Right lung (tissue), 5 donors: ENCODE results near the gene MEIKIN. TPM values are rescaled to one million over a fixed set of nuclear protein-coding genes. Genes with fewer than 3 reads are reported as not detected.

ENCODE experiments used
- DNase-seq, 2 donors: peaks; one replicate each; pipeline ENCODE4 v3.0.0-alpha.2; 2013
- polyA plus RNA-seq, 5 donors: library from polyadenylated mRNA; unstranded; fragments of 120-200 nt; gene quantifications; one replicate each; pipeline versions ENCODE4 v1.2.1 to v1.2.3, GENCODE V29; 2013; ENCODE audit warnings: inconsistent platforms in 1 of 5, low replicate concordance in 1 of 5; ENCODE audit not compliant: insufficient read length in 5 of 5, insufficient read depth in 1 of 5

Gene MEIKIN
- polyA plus RNA-seq, 5 donors = not detected

DNA sequence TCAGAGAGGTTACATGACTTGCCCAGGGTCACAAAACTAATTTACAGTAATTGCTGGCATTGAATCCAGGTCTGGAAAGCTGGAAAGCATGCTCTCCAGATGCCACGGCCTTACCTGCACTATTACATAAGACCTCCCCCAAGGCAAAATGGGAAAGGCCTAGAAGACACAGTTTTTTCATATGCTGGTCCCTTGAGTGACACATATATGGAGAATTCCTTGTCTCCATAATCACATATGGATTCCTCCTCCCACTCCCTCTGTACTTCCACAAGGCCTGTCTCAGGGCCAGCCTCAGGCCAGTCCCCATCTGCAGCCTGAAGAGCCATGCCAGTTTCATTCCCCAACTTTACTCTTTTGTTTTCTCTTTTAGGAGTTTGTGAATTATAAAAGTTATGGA is 28.6 kb upstream of the MEIKIN start:
- DNase-seq = no peak

DNA sequence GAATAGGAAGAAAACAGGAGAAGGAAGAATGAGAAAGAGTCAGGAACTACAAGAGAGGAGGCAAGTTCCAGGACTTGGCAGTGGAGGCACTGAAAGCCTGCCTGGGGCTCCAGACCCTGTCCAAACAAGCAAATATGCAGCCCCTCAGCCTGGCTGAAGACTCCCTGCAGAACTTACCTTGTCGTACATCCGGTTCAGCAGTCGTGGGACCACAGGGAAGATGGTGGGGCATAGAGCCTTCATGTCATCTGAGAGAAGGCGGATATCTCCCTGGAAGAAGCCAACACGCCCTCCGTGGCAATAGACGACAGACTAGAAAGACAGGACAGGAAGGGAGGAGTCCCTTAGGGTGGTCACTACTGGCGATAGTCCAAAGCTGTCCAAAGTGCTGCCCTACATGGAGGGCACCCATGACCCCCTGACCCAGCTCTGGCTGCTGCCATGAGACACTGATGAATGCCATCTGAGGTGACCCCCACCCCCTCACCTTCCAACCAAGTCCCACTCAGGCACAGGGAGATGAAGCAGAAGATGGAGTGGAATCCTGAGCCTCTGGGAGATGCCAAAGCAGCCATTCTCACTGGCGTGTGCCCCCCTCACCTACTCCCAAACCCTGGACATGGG is 27.7 kb upstream of the MEIKIN start:
- DNase-seq = no peak

DNA sequence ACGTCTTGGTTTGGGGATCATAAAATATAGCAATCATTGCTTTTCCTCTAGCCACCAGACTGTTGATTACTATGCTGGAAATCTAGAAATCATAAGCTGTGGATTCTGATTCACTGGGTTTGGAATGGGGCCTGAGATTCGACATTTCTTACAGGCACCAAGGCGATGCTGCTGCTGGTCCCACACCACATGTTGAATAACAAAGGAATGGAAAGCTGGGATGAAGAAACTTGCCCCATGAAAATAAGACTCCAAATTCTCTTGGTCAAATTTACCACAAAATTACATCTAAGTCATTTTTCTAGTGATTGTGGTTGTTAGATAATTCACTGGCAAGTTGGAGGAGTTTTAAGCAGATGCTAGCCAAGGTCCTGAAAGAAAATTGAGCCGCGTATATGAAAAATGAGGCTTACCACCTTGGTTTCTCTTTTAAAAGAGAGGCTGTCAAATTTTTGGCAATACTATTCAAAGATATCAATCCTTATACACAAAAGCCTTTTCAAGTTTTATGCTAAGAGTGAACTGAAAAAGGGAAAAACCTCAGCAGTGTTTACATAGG is 23.0 kb upstream of the MEIKIN start:
- no peak for DNase-seq

DNA sequence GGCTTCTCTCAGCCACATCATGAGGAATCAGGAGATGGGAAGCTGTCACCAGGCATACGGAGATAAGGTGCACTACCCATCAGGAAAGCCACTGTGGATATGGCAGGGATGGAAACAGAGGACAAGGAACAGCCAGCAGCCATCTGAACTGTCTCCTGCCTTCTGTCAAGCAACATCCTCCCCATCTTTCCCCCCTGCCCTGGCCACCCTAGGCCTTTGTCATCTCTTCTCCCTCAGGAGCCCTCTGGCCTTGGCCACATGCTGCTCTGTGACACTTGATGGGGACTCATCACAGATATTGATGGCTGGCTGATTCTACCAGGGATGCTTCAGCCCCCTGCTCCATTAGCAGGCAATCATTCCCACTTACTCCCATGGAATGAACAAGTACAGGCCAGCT is 21.1 kb upstream of the MEIKIN start:
- no peak for DNase-seq

DNA sequence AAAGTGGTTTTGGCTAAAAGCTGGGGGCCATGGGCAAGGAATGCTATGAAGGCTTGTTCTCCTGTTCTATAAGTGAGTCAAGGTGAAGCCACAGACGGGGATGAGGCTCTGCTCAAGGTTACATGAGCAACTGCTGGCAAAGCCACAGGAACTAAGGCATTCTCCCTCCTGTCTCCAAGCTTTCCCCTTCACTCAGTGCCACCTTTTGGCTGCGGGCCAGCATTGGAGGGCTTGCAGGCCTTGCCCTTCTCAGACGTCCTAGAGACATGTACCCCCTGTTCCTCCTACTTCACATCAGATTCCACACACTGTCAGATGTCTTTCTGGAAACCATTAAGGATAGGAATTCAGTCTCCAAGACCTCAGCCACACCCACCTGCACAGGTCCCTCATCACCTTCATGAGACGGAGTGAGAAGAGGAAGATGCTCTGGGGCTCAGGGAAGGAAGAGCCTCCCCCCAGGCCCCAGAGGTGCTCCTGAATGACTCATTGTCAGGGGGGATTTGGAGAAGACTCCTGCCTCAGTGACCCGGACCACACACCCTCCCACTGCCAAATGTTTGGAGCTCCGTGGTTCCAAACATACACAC is 20.5 kb upstream of the MEIKIN start:
- DNase-seq = no peak

DNA sequence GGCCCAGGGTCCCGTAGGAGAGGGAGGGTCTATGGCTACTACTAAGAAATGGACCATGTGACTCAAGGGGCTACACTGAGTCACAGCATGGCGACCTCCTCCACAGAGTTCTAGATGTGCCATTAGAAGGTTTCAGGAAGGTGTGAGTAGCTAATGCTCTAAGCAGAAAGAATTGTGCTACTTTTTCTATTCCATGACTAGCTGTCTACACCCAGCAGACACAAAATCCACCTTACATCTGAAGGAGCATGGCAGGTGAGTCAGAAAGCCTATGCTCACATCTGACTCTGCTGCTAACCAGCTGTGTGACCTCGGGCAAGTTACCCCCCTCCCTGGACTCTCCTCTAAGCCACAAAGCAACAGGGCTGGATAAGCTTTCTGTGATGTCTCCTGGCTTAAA is 14.4 kb upstream of the MEIKIN start:
- no peak for DNase-seq

DNA sequence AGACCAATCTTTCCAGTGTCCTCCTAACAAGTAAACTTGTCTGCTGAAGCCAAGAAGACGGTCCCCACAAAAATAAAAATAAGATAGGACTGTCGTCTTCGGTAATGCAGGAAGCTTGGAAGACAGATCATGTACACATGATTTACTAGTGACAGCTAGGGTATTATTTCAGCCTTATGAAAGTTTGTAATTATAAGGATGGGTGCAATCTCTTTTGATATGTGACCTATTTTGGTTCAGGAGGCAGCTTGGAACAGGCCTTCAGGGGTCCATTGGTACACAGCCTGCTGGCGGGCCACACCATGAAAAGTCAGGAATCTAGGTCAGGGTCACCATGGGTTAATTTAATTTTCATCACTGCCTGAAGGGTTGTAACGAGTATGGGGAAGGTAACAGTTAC is 13.7 kb upstream of the MEIKIN start:
- no peak for DNase-seq

DNA sequence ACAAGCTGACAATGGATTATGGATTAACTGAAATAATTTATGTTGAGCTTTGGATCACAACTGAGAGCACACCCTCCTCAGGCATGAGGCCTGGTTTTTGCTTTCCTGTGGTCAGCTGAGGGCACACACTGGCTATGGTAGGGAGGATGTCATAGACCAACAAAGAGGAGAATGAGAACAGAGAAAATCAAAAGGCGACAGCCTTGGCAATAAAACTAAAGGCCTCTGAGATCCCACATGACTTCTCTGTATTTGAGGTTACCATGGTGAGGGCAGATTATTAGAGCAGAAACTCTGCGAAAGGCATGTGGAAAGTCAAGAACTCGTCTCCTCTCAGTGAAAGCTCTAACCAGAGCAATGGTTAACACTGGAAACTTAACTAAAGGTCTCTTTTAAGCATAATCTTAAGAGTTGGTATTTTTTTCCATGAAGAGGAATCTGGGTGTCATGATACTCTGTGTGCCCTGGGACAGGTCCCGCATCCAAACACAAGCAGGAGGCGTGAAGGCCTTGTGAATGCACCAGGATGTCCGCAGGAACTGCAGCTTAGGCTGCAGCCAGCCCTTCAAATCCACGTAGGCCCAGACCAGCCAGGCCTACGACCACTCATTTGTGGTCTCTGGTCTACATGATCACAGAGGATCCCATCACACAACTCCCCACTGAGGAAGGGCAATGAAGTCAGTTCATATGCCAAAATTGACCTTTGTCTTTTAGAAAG is 12.4 kb upstream of the MEIKIN start:
- DNase-seq = no peak

DNA sequence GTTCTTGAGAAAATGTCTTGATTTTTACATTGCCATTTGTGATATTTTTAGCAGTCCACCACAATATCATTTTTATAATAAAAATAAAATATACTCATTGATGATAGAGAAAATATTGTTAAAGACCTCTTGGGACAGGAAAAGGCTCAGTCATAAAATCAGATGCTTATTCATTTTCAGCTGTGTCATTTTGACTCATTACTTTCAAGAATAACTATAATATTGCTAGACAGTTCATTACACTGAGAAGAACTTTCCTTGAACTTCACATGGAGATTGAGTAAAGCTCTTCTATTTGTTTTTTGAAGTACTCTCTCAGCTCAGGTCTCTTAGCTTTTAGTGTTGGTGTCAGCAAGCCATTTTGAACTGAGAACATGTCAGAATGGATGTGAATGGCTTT is 8.5 kb upstream of the MEIKIN start:
- no peak for DNase-seq

DNA sequence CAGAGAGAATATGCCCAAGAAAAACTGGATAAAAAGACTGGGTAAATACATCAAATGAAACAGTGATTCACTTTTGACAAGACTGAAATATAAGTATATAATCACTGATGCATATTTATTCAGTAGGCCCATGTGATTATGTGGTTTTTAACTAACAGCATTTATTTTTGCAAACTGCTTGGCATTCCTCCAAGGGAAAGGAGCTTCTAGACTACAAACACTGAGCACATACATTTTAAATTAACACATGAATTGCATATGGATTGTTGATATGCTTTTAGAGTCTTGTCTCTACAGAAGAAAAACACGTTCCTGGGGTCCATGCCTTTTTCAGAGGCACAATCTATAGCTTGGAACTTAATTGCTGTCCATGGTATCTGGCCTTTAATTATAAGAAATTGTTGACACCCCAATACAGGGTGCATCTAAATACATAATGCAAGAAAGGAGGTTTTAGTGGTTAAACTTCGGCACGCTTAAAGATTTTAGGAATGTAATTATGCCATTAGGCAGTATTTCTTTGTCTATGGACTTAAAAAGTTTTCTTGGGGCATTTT is 6.9 kb upstream of the MEIKIN start:
- DNase-seq = peak in 1 of 2 donors; percentile 2

DNA sequence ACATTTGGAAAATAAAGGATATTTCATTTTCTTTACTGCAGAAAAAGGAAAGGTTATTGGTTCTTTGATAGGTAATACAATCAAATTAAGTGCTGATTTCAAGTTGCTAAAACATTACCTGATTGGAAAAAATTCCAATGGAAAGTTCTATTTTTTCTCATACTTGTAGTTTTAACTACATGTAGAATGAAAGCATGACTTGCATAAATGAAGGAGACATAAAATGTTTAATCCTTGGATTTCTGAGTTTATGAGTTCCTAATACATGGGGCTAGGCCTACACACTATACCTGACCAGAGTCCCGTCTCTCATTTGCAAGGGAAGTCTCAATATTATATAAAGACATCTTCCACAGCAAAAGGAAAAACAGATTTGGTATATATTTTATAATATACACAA is 5.2 kb upstream of the MEIKIN start:
- DNase-seq = no peak

DNA sequence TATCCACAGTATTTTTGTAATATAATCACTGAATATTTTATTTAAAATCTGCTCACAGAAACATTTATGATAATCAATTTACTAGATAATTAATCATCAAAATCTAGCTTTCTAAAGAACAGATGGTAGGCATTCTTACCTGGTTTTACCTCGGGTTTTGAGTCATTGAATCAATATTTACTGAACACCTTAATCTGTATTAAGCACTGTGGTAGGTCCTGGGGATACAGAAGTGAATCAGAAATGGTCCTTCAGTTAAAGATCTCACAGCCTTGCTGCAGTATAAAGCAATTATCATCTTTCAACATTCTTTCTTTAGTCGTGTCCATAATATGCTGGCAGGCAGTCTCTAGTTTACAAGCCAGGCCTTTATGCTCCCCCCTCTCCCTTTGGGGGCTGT is 2.0 kb upstream of the MEIKIN start:
- DNase-seq = no peak

DNA sequence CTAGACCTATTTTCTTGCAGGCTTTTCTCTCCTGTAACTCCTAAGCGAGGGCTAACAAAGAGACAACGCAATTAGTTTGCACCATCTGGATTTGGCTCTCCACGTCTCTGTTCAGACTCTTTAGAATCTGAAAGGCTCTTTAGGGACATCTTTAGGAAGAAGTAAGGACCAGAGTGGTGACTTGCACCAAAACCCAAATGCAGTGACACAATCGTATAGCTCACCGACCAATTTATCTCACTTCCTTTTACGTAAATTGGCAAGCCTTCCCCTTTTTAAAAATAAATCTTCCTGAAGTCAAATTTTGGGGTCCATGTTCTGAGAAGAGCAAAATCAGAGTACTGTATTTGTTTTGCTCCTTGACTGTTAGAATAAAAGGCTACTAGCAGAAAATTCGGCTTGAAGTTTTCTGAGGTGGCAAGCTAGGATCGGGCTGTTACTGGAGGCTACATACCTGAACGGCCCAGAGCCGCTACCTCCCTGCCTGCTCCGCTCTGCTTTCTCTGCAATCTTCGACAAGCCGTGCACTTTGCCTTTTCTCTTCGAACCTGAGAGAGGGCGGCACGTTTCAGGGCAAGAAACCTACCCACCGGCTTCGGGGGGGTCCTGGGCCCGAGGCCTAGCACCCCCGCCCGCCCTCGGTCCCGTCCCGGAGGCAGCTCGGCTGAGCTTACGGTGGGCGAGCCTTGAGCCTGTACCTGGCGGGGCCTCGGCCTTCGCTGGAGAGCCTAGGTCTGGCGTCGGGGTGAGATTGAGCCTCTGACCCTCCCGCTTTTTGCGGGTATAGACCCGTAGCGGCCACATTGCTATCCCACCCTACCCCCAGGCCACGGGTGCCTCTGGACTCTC is 537 bp downstream of the MEIKIN start:
- no peak for DNase-seq

DNA sequence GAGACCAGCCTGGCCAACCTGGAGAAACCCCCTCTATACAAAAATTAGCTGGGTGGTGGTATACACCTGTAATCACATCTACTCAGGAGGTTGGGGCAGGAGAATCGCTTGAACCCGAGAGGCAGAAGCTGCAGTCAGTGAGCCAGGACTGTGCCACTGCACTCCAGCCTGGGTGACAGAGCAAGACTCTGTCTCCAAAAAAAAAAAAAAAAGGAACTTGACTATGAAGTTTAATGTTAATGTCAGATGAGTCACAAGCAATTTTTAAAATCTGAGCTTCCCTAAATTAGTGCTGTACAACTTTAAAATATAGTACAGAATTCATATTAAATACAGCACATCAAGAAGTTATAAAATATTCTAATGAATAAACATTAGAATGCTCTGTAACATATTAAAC is 1.5 kb downstream of the MEIKIN start:
- no peak for DNase-seq

DNA sequence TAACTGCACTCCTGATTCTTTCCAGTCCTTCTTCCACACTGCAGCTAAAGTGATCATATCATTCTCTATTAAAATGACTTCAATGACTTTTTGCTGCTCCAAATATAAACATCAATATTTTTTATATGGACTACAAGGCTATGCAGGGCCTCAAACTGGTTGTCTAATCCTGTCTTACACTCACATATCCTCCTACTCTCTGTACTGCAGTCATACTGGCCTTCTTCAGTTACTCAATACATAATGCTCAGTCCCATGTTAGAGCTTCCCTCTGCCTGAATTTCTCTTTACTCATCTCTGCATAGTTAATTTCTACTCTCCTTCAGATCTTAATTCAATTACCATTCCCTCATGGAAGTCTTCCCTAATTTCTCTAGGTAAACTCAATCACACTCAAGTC is 3.4 kb downstream of the MEIKIN start:
- no peak for DNase-seq

DNA sequence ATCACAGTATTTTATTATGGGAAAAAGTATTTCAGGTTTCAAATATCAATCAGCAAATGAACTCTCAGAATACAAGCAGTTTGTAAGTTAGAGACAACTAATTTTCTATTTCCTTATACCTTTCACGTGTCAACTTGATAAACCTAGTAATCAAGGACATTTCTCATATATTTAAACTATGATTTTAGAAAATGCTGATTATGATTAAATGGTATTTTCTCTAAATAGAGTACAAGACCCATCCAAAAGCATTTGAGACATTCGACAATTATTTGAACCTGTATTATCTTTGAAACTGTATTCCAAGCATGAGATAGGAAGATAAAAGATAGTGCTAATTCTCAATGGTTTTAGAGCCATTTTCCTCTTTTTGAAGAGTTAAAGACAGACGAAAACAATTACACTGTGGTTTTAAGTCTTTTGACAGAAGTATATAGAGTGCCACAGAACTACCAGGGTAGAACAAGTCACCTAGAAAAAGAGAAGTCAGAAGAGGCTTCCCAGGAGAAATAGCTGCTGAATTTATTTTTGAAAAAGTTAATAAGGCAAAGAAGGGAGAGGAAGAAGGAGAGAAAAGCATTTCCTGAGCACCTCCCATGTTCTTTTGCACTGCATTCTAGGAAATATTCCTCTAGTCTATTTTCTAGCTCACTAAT is 5.6 kb downstream of the MEIKIN start:
- no peak for DNase-seq

DNA sequence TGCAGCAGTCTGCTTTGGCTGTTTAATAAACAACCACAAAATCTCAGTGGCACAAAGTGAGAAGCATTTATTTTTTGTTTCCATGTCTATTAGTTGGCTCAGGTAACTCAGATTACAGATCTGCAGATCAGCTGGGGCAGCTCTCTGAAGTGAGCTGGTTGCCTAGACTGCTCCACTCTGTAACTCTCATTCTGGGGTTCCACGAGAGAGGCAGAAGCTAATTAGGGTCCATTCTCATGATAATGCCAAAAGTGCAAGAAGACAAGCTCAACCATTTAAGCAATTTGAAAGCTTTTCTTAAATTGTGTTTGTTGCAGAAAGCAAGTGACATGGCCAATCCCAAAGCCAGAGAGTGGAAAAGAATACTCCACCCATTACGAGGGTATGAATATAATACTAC is 13.2 kb downstream of the MEIKIN start:
- DNase-seq = no peak

DNA sequence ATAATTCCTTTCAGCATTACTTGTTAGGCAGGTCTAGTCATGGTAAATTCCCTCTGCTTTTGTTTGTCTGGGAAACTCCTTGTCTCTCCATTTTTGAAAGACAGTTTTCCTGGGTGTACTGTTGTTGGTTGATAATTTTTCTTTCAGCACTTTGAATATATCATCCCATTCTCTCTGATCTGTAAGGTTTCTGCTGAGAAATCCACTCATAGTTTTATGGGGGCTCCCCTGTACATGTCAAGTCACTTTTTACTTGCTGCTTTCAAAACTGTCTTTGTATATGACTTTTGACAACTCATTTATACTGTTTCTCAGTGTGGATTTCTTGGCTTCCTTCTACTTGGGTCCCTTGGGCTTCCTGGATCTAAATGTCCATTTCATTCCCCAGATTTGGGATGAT is 16.5 kb downstream of the MEIKIN start:
- no peak for DNase-seq

DNA sequence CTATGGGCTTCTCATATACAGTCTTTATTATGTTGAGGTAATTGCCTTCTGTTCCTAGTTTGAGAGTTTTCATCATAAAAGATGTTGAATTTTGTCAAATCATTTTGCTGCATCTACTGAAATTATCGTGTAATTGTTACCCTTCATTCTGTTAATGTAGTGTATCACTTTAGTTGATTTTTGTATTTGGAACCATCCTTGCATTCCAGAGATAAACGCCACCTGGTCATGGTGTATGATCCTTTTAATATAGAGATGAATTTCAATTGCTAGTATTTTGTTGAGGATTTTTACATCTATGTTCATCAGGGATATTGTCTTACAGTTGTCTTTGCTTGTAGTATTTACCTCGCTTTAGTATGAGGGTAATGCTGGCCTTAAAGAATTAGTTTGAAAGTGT is 19.3 kb downstream of the MEIKIN start:
- DNase-seq = no peak

DNA sequence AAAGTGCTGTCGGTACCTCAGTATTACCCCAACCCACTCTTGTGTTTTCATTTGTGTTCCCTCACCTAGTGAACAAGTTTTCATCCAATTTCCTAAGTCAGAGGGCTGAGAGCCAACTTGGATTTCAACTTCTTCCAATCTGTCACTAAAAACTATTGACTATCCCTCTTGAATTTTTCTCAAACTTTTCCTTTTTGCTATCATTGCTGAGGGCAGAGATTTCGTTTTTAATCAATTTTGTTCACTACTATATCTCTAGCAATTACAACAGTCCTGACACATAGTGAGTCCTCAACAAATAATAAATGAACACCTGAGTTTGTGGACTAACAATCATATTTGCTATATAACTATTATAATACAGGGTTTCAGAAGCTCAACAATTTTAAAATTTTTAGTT is 29.0 kb downstream of the MEIKIN start:
- no peak for DNase-seq

DNA sequence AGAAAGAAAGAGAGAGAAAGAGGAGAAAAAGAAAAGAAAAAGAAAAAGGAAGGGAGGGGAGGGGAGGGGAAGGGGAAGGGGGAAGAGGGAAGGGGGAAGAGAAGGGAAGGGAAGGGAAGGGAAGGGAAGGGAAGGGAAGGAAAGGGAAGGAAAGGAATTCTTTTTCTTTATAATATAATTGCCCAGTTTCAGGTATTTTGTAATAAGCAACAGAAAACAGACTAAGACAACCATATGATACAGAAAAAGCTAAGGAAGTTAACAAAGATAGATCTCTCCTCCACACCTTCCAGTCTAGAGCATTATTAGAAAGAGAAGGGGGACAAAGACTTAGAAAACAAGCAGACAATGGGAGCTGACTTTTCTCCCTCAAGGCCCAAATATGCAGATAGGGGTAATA is 31.0 kb downstream of the MEIKIN start:
- no peak for DNase-seq
